HG02610 (cell line): ENCODE results near the gene SV2C.
"Not testable (repeated sequence)": the region's sequence is repeated elsewhere in the genome, so short reads cannot be mapped to it uniquely, and the experiment has no call there.

Source experiments
- ATAC-seq: cut with Tn5 transposase; IDR thresholded peaks from one replicate; pipeline ENCODE4 v1.9.1; 2021; ENCODE audit warnings: mild to moderate bottlenecking, moderate library complexity; ENCODE audit not compliant: unreplicated experiment

The SV2C gene, protein sequence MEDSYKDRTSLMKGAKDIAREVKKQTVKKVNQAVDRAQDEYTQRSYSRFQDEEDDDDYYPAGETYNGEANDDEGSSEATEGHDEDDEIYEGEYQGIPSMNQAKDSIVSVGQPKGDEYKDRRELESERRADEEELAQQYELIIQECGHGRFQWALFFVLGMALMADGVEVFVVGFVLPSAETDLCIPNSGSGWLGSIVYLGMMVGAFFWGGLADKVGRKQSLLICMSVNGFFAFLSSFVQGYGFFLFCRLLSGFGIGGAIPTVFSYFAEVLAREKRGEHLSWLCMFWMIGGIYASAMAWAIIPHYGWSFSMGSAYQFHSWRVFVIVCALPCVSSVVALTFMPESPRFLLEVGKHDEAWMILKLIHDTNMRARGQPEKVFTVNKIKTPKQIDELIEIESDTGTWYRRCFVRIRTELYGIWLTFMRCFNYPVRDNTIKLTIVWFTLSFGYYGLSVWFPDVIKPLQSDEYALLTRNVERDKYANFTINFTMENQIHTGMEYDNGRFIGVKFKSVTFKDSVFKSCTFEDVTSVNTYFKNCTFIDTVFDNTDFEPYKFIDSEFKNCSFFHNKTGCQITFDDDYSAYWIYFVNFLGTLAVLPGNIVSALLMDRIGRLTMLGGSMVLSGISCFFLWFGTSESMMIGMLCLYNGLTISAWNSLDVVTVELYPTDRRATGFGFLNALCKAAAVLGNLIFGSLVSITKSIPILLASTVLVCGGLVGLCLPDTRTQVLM

DNA sequence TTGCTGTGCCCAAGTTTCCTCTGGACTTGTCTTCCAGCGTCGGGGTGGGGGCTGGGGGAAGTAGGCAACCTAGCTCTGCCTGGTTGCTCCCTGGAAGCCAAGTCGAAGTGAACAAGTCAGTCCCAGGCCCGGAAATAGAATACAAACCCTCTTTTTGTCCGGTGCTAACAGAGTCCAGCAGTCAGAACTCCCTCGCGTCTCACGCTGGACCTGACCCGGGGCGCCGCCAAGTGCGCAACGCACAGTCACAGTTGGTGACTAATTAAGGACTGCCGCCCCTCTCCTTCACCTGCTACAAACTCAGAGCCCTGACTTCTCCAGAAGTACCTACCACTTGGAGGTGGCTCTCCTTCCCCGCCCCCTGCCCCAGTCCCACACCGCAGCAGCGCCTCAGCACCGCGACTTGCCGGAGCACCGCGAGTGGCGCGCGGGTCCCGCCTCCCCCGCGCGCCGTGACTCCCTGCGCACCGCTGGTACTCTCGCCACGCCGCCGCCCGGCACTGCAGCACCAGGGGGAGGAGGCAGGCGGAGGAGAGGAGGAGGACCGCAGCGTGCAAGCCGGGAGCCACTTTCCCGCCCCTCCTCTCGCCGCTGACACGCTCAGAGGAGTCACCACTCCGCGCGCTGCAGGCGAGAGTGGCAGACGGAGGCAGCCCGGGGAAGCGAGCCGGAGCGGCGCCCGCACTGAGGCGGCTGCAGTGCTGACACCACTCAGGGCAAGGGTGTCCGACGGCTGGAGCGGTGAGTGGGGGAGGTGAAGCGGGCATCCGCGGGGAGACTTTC lies at the start of gene SV2C:
TSS of gene SV2C (plus strand) at position 612 of the 783 bp plus-strand sequence. CDS start 48,368 bp downstream, outside the sequence.
- ATAC-seq = no peak

DNA sequence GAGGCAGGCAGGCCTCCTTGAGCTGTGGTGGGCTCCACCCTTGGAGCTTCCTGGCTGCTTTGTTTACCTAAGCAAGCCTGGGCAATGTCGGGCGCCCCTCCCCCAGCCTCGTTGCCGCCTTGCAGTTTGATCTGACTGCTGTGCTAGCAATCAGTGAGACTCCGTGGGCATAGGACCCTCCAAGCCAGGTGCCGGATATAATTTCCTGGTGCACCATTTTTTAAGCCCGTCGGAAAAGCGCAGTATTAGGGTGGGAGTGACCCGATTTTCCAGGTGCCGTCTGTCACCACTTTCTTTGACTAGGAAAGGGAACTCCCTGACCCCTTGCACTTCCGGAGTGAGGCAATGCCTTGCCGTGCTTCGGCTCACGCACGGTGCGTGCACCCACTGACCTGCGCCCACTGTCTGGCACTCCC lies 45.4 kb upstream of the SV2C start:
- not testable (repeated sequence) for ATAC-seq

DNA sequence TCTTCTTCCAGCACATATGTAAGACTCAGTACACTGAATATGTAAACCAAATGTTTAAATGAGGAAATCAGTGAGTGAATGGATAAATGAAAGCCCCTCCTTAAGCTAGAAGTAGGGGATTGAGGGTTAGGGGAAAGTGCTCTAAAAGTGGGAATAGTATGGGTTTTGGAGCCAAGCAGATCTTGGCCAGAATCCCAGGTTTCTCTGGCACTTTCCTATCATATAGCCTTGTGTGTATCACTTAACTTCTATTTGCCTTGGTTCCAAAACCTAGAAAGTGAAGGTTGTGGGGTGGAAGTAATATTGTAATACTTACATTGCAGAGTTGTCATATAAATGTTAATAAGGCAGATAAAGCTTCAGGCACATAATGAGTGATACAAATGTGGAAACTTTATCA lies 45.0 kb upstream of the SV2C start:
- ATAC-seq = no peak

DNA sequence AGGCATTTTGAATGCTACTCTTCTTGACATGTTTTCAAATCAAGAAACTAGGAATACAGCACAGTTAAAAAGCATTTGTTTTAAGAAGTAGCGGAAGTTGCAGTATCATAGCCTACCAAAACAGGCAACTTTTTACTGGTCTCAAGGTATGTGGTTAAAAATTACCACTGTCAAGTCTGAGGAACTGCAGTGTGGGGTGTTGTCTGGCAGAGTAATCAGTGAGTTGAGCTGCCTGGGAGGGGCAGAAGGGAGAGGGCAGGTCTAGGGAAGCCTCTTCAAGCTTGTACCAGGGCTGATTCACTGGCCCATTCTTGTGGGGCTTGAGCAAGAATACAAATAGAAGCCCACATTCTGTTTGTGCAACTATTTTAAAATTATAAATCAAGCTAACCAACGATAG lies 42.4 kb upstream of the SV2C start:
- no peak for ATAC-seq

DNA sequence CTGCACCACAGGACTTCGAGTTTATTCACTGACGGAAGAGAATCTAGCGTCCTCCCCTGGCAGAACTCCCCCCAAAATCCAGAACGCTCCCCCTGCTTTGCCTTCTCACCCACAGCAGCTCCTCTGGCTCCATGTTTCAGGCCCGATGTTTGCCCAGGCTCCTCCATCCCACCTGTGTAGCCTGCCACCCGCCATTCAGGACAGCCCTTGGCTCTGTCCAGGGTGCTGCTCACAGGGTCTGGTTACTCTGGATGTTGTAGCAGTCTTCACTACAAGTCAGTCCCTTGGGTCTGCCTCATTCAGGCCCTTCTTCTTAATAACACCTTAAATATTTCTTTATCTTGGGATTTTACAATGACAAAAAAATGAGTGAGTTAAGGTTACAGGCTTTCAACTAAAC lies 41.3 kb upstream of the SV2C start:
- no peak for ATAC-seq

DNA sequence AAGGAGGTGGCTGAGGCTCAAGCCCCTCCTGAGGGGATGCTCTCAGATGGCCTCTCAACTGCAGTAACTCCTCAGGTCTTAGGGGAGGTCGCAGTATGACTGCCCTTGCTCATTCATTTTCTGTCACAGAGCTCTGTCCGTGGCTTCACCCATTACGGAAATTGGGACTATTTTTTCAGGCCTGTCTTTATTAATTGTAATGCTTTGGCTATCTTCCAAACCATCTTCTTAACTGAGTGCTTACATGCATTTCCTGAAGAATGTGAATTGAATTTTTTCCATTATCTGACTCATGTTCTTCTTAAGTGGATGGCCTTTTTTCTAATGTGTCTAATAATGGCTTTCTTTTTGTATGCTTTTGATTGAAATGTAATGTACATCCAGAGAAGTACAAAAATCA lies 36.4 kb upstream of the SV2C start:
- no peak for ATAC-seq

DNA sequence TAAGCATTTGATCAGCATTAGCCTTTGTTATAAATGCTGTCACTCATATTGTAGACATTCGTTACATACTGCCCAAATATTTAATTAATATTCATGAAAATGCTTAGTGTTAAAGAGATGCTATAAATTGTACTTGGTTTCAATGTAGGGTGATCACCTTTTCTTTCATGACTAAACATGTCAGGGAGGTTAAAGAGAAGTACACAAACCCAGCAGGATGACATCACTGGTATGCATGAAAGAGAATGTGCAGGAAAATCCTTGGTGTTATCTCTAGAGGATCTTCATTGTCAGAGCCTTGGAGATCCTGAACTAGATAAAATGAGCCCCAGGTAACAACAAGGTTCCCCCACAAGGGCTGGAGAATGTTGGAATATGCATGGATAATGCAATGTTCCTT lies 33.0 kb upstream of the SV2C start:
- ATAC-seq = no peak

DNA sequence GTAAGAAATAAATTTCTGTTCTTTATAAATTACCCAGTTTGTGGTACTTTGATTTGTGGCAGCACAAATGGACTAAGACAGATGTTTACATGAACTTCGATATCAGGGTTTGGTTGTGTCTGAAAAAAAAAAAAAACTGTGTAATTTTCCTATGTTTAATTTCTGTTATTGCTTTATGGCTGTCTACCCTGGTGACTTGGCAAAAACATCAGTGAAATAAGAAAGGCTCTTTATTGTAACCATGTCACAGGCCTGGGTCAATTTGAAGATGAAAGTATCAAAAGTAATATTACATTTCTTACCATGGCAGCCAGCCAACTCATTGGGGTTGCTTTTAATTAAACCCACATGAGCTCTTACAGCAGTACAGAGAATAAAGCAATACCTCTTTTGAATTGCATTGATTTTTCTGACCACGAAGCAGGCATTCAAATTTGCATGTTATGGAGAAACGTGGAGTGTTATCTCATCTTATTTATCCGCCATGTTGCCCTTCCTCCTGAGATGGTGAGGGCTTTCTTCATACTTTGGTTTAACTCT lies 20.6 kb upstream of the SV2C start:
- ATAC-seq = no peak

DNA sequence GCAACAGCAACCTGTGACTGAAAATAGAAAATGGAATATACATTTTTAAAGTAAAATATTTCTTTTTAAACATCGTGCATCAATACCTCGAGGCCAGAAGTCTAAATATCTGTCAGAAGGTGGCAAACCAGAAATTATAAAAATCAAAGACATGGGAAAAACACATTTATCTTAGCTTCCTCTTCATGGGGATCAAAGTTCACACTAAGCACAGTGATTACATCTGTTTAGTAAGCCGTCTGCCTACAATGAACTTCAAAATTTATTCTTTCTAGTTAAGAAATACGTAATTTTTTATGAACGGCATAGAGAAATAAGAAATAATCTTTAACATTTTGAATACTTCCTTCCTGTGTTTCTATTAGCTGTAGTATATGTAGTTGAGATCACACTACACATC lies 17.9 kb upstream of the SV2C start:
- no peak for ATAC-seq

DNA sequence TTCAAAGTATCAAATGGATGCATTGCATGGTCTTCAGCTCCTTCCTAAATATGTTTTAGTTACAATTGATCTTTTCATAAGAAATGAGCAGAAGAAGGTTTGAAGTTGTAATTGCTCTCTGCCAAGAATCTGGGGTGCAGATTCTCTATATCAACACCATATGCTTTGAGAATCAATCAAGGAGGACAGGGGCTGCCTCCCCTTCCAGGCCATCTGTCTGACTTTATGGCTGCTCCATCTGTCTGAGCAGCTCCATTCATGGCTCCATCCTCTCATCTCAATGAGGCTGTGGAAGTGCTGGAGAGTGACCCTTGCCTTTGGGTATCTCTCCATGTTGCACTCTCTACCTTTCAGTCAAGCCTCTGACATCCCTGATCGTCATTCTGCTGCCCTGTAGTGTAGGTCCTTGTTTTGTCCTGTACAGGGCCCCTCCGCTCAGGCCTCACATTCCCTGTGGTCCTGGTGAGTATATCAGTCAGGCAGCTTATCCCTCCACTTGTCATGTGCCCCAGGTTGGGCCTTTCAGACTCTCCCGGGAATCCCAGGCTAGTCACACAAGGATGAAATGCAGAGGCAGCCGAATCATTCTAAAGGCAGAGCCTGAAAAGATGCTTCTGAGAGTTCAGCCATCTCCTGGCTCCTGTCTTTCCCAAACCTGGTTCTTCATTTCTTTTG lies 14.0 kb upstream of the SV2C start:
- ATAC-seq = no peak

DNA sequence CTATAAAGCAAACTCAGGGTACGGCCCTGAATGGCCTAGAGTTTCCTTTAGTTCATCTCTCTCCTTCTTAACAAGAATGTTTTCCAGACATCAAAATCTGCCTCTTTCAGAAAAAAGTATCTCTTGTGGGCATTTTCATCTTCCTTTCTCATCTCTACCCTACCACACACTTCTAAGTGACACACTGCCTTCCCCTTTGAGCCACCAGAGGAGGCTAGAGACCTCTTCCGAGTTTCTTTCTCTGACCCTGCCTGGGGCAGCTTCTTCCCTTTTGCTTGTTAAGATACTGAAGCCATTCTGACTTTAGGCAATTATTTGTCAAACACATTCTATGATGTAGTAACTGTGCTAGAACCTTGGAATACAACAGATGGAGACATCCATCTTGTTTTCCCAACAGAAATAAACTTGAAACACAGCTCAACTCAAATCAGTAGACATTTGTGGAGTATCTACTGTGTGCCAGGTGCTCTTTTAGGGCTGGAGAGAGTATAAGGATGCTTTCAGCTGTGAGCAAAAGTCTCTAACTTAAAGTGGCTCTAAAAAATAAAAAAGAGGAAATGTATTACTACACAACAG lies 8.6 kb upstream of the SV2C start:
- no peak for ATAC-seq

DNA sequence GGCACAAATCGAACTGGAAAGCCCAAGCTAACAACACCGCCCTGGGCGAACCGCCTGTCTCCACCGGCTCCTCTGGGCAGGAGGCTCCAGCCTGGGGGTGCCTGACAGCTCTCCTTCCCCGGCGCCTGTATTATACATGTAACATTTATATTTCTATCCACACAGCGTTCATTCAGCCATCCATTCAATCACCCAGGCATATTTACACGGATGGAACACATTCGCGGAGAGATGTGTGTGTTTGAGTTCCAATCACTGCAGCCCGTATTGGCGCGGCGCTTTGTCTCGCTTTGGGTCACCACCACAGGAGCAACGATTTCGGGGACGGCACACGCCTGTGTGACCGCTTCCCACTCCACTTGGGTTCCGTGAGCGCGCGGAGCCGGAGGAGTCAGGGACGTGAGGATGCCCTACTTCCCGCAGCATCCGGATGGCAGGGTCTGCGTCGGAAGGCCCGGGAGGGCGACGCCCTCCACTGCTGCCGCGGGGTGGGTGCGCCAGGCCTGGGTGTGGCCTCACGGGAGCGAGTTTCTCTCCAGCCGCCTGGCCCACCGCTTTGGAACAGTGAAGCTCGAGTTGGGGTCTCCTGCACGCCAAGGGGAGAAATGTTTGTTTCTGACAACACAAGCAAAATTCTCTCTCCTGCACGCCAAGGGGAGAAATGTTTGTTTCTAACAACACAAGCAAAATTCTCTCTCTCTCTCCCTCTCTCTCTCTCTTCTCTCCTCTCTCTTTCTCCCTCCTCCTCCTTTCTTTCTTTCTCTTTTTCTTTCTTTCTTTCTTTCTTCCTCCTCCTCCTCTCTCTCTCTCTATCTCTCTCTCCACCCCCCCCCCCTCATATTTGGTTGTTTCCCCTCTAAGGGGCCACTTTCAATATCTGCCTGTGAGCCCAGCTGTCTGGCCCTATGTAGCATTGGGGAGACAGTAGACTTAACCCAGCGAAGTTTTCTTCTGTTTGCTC lies 1.1 kb upstream of the SV2C start:
- no peak for ATAC-seq

DNA sequence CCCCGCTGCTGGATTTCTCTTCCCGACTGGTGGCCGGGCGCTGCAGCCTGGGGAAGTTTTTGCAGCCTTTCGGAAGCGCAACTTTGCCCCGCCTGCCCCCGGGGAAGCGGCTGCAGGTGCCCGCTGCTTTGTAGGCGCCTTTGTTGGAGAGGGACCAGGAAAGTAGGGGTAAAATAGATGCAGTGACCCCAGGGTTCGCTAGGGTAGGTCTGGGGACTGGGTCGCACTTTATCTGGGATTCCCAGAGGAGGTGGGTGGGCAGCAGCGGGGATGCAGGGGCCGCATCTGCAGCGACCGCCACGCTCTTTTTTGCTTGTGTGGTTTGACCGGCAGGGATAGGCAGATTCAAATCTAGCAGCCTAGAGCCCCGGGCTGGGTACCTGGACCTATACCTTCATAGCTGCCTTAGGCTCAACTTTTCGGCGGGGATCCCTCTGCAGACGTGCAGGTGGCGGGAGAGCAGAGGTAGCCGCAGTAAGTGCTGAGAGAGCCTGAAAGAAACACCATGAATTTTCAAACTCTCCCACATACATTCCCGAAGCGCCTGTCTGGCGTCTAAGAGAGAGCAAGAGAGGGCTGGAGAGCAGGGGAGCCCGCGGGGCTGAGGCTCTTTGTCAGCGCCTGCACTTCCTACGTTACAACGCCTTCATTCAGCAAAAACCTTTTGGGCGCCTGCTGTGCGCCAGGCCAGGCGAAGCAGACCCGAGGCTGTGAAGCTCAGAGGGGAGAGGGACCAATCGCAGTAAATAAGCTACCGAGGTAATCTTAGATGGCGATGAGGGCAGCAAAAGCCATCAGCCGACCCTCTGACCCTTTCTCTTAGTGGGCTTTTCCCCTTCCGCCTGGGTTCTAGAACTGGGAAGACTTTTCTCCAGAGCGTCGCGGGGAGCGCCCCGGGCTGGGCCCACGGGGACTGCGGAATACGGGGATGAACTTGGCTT lies 642 bp downstream of the SV2C start:
- no peak for ATAC-seq

DNA sequence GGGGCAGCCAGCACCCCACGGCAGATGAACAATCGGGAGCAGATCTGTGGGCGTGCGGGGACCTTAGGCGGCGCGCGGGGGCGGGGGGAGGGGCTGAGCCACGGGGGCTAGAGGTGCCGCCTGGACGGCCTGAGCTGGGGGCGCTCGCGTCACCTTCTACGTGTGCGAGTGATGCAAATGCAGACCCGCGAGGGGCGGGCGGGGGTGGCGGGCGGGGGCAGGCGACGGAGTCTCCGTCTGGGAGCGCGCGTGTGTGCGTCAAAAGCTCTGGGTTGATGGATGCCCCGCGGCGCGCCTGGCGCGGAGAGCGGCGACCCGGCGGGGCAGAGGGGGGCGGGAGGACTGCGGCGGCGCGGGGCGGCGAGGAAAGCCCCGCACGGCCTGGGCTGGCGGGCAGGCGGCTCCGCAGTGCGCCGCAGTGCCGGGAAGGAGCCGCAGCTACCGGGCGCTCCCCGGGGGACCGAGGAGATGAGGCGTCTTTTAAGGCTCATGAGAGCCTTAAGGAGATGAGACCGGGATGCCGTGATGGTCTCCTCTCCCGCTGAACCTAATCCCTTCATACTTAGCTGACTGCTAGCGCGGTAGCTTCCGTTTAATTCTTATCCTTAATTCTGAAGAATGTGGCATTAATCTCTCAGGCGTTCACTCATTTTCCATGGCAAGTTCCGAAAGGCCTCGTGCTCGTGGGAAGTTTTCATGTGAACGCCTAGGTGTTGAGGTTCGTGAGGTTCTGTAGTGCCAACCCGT lies 1.5 kb downstream of the SV2C start:
- no peak for ATAC-seq

DNA sequence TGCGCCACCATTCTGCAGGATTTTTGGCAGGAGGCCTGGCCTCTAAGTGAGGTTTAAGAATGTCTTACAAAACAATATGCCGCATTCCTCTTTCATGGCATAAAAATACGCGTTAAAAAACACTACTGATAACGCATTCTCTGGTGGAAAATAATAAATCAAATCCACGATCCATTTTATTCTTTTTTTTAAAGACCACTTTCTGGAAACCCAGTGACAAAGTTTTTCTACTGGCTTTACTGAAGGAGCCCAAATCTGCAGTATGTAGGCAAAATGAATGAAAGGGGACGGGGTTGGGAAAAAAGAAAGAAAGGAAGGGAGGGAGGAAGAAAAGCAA lies 2.0 kb downstream of the SV2C start:
- no peak for ATAC-seq

DNA sequence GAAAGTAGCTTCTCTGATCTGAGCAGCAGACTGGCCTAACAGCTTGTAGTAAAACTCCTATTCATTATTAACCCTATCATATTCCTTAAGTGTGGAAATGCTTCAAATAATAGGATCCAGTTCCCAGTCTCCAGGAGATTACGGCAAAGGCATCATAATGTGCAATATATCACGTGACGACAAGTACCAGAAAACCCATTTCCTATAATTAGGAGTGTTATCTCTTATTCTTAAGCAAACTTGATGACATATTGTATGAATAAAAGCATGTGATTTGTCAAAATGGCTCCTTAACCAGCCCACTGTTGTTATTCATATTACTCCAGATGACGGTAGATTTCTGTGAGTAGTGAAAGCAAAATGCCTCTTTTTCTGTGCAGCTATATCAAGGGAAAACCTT lies 2.9 kb downstream of the SV2C start:
- no peak for ATAC-seq

DNA sequence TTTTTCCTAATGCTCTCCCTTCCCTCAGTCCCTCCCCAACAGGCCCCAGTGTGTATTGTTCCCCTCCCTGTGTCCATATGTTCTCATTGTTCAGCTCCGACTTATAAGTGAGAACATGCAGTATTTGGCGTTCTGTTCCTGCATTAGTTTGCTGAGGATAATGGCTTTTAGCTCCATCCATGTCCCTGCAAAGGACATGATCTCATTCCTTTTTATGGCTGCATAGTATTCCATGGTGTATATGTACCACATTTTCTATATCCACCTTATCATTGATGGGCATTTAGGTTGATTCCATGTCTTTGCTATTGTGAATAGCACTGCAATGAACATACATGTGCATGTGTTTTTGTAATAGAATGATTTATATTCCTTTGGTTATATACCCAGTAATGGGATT lies 6.0 kb downstream of the SV2C start:
- not testable (repeated sequence) for ATAC-seq

DNA sequence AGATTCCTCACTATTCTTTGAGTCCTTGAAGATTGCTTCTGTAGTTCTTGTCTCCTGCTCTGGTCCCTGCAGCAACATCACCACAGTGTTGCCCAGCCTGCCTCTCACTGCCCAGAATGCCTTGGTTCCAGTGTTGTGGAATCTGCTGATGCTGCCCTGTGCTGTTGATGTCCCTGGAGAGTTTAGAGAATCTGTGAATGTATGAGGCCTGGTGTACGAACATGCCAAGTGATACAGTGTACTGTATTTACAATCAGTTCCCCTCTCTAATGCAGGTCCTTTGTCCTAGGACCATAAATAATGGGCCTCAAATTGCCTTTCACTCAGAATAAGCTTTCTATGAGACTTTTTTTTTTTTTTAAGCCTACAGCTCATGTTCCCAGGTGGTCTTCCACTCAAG lies 8.2 kb downstream of the SV2C start:
- ATAC-seq = no peak
